Measurements from ENCODE around the gene EYS. TPM values are rescaled to one million over a fixed set of nuclear protein-coding genes. Genes with fewer than 3 reads are reported as not detected.

EYS gene
- total and polyA plus RNA-seq, 2 of the 8 experiments (the other 6 are each of a cell fraction or from before 2014, with no cell fraction given) = 0.05 to 0.13 TPM

GRCh38 chr6:63872233-63872632 lies 1834.8 kb downstream of the EYS start:
- Histone ChIP-seq H3K4me1 (replicated peaks in 1 of 4; ENCODE audit: control insufficient read depth in 3 of 4, insufficient read depth in 4 of 4, low read length in 3 of 4) (no peaks in the 10 kb centered on the region), H4K5ac (ENCODE audit: insufficient read length, low read depth, low read length) (no peak overlapping the region), H3K14ac (ENCODE audit: insufficient read length) (no peak overlapping the region), H4K8ac (ENCODE audit: extremely low read depth, insufficient read depth, low read length) (no peak overlapping the region), H2BK15ac (ENCODE audit: low read length) (no peak overlapping the region), H2BK20ac (ENCODE audit: low read length) (no peak overlapping the region), H3K9me3 (ENCODE audit: insufficient read depth in 2 of 2, low read depth in 1 of 2, low read length in 1 of 2) (0 out of 4 replicates have a peak, but pooled peaks cover 0 to 2% of the 10 kb centered on the region in 2 experiments), H2AFZ (ENCODE audit: low read length) (no peak overlapping the region), H3K4me2 (ENCODE audit: insufficient read depth in 1 of 2, low read depth in 2 of 2, low read length in 2 of 2) (no peak overlapping the region), H3K18ac (ENCODE audit: extremely low read depth, low read length) (no peak overlapping the region), H3K27me3 (replicated peaks in 1 of 4; ENCODE audit: control insufficient read depth in 3 of 4, extremely low read depth in 1 of 4, insufficient read depth in 3 of 4, low read length in 3 of 4) (no peaks in the 10 kb centered on the region), H3K23ac (ENCODE audit: insufficient read length) (no peak overlapping the region), H4K91ac (replicated peaks; ENCODE audit: insufficient read length, low read length) (no peak overlapping the region), H3K36me3 (ENCODE audit: control insufficient read depth in 2 of 4, insufficient read depth in 4 of 4, low read length in 3 of 4) (no peaks in the 10 kb centered on the region), H2BK120ac (replicated peaks; ENCODE audit: low read depth, low read length) (no peak overlapping the region), H3K4me3 (ENCODE audit: extremely low read depth in 1 of 4, insufficient read depth in 2 of 4, low read depth in 3 of 4, low read length in 4 of 4) (no peak overlapping the region), H3K56ac (replicated peaks; ENCODE audit: insufficient read length, low read depth, low read length) (no peak overlapping the region), H3K79me2 (ENCODE audit: control insufficient read depth in 1 of 2, insufficient read depth in 2 of 2, low read length in 2 of 2) (no peaks in the 10 kb centered on the region), H2AK5ac (ENCODE audit: low read depth, low read length) (no peak overlapping the region), H3K27ac (ENCODE audit: low read depth, low read length) (no peak overlapping the region), H3K9ac (replicated peaks in 1 of 4; ENCODE audit: extremely low read depth in 1 of 4, low read depth in 3 of 4, low read length in 3 of 4) (no peak overlapping the region), H3K79me1 (ENCODE audit: low read depth, low read length) (no peaks in the 10 kb centered on the region), H3K4ac (replicated peaks; ENCODE audit: insufficient read length, low read depth, low read length) (no peak overlapping the region), H2BK12ac (ENCODE audit: low read depth, low read length) (no peak overlapping the region), H2BK5ac (ENCODE audit: low read depth, low read length) (no peak overlapping the region), H3K23me2 (ENCODE audit: low read depth, low read length) (no peaks in the 10 kb centered on the region), H4K20me1 (replicated peaks in 1 of 2; ENCODE audit: control insufficient read depth in 1 of 2, insufficient read depth in 2 of 2, low read length in 2 of 2) (no peaks in the 10 kb centered on the region)
- FAIRE-seq (no peak), DNase-seq (ENCODE audit: low read depth in 1 of 2, low spot score in 2 of 2) (no peak)
- WGBS, 2 experiments (ENCODE audit: extremely low coverage in 1 of 2, insufficient coverage in 1 of 2, insufficient read length in 1 of 2, insufficient replicate concordance in 2 of 2, low coverage in 1 of 2, low lambda C conversion rate in 2 of 2, missing lambda C conversion rate in 1 of 2) = 96% methylated on average over 3 of the region's 4 CpGs; no CpG with 5 or more reads in 1 of the 2 experiments
- CTCF ChIA-PET (ENCODE audit: partially characterized antibody) = interaction anchor here (0.6 to 1.5 kb wide), 4 partner anchors 12 to 307 kb away, joined by 3 to 4 read pairs (median 3); no protein-coding TSS in a partner anchor
- no peak for TF ChIP-seq TCF12 (IDR thresholded peaks at IDR 0.05; ENCODE audit: low read depth, low read length)
- no peak for TF ChIP-seq SP2 (IDR thresholded peaks at IDR 0.05; ENCODE audit: low read length)
- TF ChIP-seq POLR2AphosphoS5 (IDR thresholded peaks at IDR 0.05; ENCODE audit: low read depth, low read length) = no peak
- TF ChIP-seq JUN (IDR thresholded peaks at IDR 0.05; ENCODE audit: low read depth, low read length) = no peak
- TF ChIP-seq SP4 (IDR thresholded peaks at IDR 0.05; ENCODE audit: low read length) = no peak
- TF ChIP-seq SP1 (IDR thresholded peaks at IDR 0.05; ENCODE audit: low read depth, low read length) = no peak
- TF ChIP-seq MAX (IDR thresholded peaks at IDR 0.05) = no peak
- TF ChIP-seq JUND (IDR thresholded peaks at IDR 0.05; ENCODE audit: low read length) = no peak
- POLR2A ChIA-PET (ENCODE audit: partially characterized antibody) = no interaction called here

Measured in H1 (cell line).